SH-SY5Y (cell line): ENCODE measurements around the gene EDC3.
A peak's percentile ranks its signal among the peaks of the same experiment; 100 is the strongest.

ENCODE experiments used
- GATA2 ChIP-seq: IDR thresholded peaks from 2 replicates; pipeline ENCODE4 v1.6.1; 2011; ENCODE audit warnings: mild to moderate bottlenecking, low read depth, low read length
- GATA3 ChIP-seq: IDR thresholded peaks from 2 replicates; pipeline ENCODE4 v1.6.1; 2011; ENCODE audit warnings: low read depth, mild to moderate bottlenecking, low read length, moderate library complexity

EDC3 gene

GRCh38 chr15:74598126-74598842, 97.5 kb downstream of the EDC3 start:
- no peak for TF ChIP-seq GATA3
- no peak for TF ChIP-seq GATA2

GRCh38 chr15:74595271-74595670, 100.6 kb downstream of the EDC3 start:
- TF ChIP-seq GATA3 (no peak), GATA2 (no peak)

GRCh38 chr15:74594455-74594854, 101.4 kb downstream of the EDC3 start:
- TF ChIP-seq GATA3 (no peak), GATA2 (no peak)

- TF ChIP-seq GATA3: no peak
- TF ChIP-seq GATA2: no peak
These were observed 102.7 kb downstream of the EDC3 start for GRCh38 chr15:74593122-74593521.

GRCh38 chr15:74592222-74592621, 103.6 kb downstream of the EDC3 start:
- TF ChIP-seq GATA3: no peak
- TF ChIP-seq GATA2: no peak

GRCh38 chr15:74589826-74590225, 106.0 kb downstream of the EDC3 start:
- TF ChIP-seq GATA3 (no peak), GATA2 (no peak)

GRCh38 chr15:74585857-74586256, 110.0 kb downstream of the EDC3 start:
- peak; percentile 84 for TF ChIP-seq GATA3
- TF ChIP-seq GATA2: peak; percentile 95

GRCh38 chr15:74585191-74585590, 110.6 kb downstream of the EDC3 start:
- TF ChIP-seq GATA2 (no peak), GATA3 (no peak)

- TF ChIP-seq GATA2: peak; percentile 96
- TF ChIP-seq GATA3: peak; percentile 80
These were observed 111.0 kb downstream of the EDC3 start for GRCh38 chr15:74584779-74585178.

- TF ChIP-seq GATA2 (no peak), GATA3 (no peak)
These were observed 111.6 kb downstream of the EDC3 start for GRCh38 chr15:74584204-74584603.
